Right cardiac atrium (tissue), 5 donors: ENCODE results near the gene CC2D2B. TPM values are rescaled to one million over a fixed set of nuclear protein-coding genes. Genes with fewer than 3 reads are reported as not detected.

ENCODE experiments used
- ATAC-seq, 2 donors: fragments of 200-7000 bp; cut with Tn5 transposase; one replicate each; pipeline versions ENCODE4 v1.8.0 to v1.9.1; 2020; ENCODE audit warnings: moderate library complexity in 2 of 2, mild to moderate bottlenecking in 1 of 2
- DNase-seq, 3 donors: peaks; one replicate each; pipeline ENCODE4 v3.0.0-alpha.2; 2020
- H3K27ac ChIP-seq: one replicate; pipeline ENCODE4 v1.5.1; 2013; ENCODE audit warnings: mild to moderate bottlenecking, low read length, control low read depth, moderate library complexity
- H3K27me3 ChIP-seq: one replicate; pipeline ENCODE4 v1.6.1; 2013; ENCODE audit not compliant: control insufficient read depth, insufficient read depth
- H3K4me1 ChIP-seq: one replicate; pipeline ENCODE4 v1.6.1; 2013; ENCODE audit warnings: low read length; ENCODE audit not compliant: control insufficient read depth, insufficient read depth
- H3K4me3 ChIP-seq: one replicate; pipeline ENCODE4 v1.5.1; 2013; ENCODE audit warnings: low read length, control low read depth
- H3K9me3 ChIP-seq: one replicate; pipeline ENCODE4 v1.6.1; 2013; ENCODE audit warnings: low read length; ENCODE audit not compliant: control insufficient read depth
- WGBS: extraction: QIAGEN DNeasy Blood & Tissue Kit; methylation state at CpG from one replicate; pipeline ENCODE4 v1.1.7; 2013; 5-methylcytosine and 5-hydroxymethylcytosine counted together
- intact Hi-C, 4 donors: fragments of 100-400 bp; cut with DNase I; formaldehyde crosslinking; loops; one replicate each; pipeline versions ENCODE4 v1.11.0 to v1.14.0; 2022 to 2023
- polyA plus RNA-seq: library from polyadenylated mRNA; stranded (reverse); fragments of 200-250 nt; gene quantifications from one replicate; pipeline ENCODE4 v1.2.3, GENCODE V29; 2013
- total RNA-seq, 4 donors: library from RNA; stranded (reverse); fragmentation: NEBNext Ultra II Directional; extraction: Animal tissue kit (Norgen Biotek cat#: 25700); gene quantifications; one replicate each; pipeline ENCODE4 v1.2.1, GENCODE V29; 2021
- donor health status: healthy with polysubstance abuse.
- donor health status: DM: no; HTN: yes; CAD: no.
- donor health status: DM: no; HTN: no; CAD: no.
- donor health status: DM: no; HTN: yes; CAD: no; lungs with severe emphysema.
- donor health status: DM: yes; HTN: yes; CAD: no.

Gene CC2D2B
- total and polyA plus RNA-seq, 5 donors: 0.77 to 3.0 (median 1.7) TPM

GRCh38 chr10:96049340-96049739 lies 141.6 kb downstream of the CC2D2B start:
- intact Hi-C loops: no loop called here
- ATAC-seq: no peak
- no peak overlapping the region for H3K27ac ChIP-seq
- H3K4me3 ChIP-seq: no peak overlapping the region
- no peaks in the 10 kb centered on the region for H3K27me3 ChIP-seq
- WGBS: 89% methylated on average over 2 of the region's 2 CpGs
- DNase-seq: no peak
- no peaks in the 10 kb centered on the region for H3K4me1 ChIP-seq
- no peaks in the 10 kb centered on the region for H3K9me3 ChIP-seq

- 86% methylated on average over 2 of the region's 2 CpGs for WGBS
- Histone ChIP-seq H3K27me3 (no peaks in the 10 kb centered on the region), H3K4me1 (no peaks in the 10 kb centered on the region), H3K4me3 (no peak overlapping the region), H3K27ac (no peak overlapping the region), H3K9me3 (no peaks in the 10 kb centered on the region)
- intact Hi-C loops: no loop called here
- DNase-seq (no peak), ATAC-seq (no peak)
These were observed 146.2 kb downstream of the CC2D2B start for GRCh38 chr10:96053985-96054384.

DNA sequence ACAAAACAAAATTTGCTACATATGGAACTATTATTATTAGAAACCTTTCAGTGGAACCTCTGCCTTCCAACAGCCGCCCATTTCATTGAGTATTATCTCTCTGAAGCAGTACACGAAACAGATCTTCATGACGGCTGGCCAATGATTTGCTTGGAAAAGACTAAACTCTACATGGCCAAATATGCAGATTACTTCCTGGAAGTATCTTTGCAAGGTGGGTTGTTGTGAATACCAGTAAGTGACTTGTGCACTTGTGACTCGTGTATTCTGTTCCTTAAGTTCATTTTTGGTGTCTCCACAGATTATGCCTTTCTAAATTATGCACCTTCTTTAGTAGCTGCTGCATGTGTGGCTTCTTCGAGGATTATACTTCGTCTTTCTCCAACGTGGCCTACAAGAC lies 149.0 kb downstream of the CC2D2B start:
- H3K27me3 ChIP-seq: no peaks in the 10 kb centered on the region
- no peaks in the 10 kb centered on the region for H3K4me1 ChIP-seq
- intact Hi-C loops: no loop called here
- ATAC-seq (no peak), DNase-seq (no peak)
- H3K4me3 ChIP-seq: no peak overlapping the region
- H3K9me3 ChIP-seq: no peaks in the 10 kb centered on the region
- WGBS: 91% methylated on average over 7 of the region's 7 CpGs
- no peak overlapping the region for H3K27ac ChIP-seq

DNA sequence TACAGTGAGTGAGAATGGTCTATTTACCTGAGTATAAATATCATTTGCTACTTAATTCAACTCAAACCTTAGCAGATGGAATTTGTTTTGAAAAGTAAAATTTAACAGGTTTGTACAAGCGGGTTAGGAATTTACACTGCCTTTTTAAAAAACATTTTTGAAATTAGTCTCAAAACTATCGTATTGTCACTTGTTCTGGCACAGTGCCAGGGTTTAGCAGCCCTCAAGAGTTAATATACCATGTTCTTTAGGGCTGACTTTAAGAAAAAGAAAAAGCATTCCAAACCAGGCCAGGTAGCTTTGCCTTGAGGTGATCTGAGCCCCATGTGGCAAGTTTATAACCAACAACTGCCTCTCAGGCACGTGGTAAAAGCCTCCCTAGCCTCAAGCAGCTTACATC lies 153.5 kb downstream of the CC2D2B start:
- intact Hi-C loops: no loop called here
- WGBS: 92% methylated on average over 3 of the region's 3 CpGs
- H3K27me3 ChIP-seq: no peaks in the 10 kb centered on the region
- H3K4me1 ChIP-seq: no peaks in the 10 kb centered on the region
- no peak overlapping the region for H3K27ac ChIP-seq
- DNase-seq (no peak), ATAC-seq (no peak)
- no peak overlapping the region for H3K4me3 ChIP-seq
- H3K9me3 ChIP-seq: no peaks in the 10 kb centered on the region

- no peak overlapping the region for H3K4me3 ChIP-seq
- H3K4me1 ChIP-seq: peaks cover 1% of the 10 kb centered on the region
- intact Hi-C loops: no loop called here
- ATAC-seq: peak in 1 of 2 donors; percentile 61
- H3K27me3 ChIP-seq: no peaks in the 10 kb centered on the region
- 70% methylated on average over 2 of the region's 2 CpGs for WGBS
- H3K9me3 ChIP-seq: no peaks in the 10 kb centered on the region
- no peak for DNase-seq
- H3K27ac ChIP-seq: no peak overlapping the region
These were observed 164.9 kb downstream of the CC2D2B start for GRCh38 chr10:96072674-96073073.

DNA sequence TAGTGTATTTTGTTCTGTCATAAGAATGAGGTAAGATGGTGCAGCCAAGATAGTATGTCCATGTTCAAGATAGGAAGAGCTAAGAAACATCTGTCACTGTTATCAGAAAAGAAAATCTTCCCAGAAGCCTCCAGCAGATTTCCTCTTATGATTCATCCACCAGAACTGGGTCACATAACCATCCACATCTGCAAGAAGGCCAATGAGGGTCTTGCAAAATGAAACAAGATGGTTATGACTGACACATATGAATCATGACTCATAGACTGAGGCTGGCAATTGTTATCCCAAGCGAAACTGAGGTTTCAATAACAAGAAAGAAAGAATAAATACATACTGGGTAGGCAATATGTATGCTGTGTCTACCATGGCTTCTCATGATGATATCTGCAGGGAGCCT lies 165.9 kb downstream of the CC2D2B start:
- WGBS: 91% methylated on average over 1 of the region's 1 CpG
- H3K4me1 ChIP-seq: peaks cover 1% of the 10 kb centered on the region

DNA sequence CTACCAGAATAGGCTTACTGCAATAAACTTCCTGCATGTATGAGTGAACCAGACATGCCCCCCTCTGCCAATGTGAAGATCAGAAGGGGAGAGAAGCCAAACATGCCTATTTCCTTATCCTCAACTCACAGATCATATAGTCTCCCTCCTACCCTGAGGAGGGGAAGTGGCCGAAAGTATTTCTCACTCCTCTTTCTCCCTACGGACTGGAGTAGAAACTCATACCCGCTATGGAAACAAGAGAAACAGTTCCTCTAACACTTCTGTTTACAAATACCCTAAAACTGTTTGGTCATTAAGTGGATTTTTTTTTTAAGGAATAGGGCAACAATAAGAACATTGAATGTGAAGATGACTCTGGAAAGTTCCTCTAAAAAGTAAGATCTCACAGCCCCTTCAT lies 167.0 kb downstream of the CC2D2B start:
- Histone ChIP-seq H3K9me3 (no peaks in the 10 kb centered on the region), H3K27ac (no peak overlapping the region), H3K4me3 (no peak overlapping the region), H3K4me1 (peaks cover 1% of the 10 kb centered on the region), H3K27me3 (no peaks in the 10 kb centered on the region)
- DNase-seq (no peak), ATAC-seq (no peak)
- WGBS: 91% methylated on average over 3 of the region's 3 CpGs
- intact Hi-C loops: no loop called here

More for the DNA sequence above, 165.9 kb downstream of the CC2D2B start:
- H3K27ac ChIP-seq: no peak overlapping the region
- intact Hi-C loops: no loop called here
- no peak overlapping the region for H3K4me3 ChIP-seq
- no peak for ATAC-seq
- no peak for DNase-seq
- no peaks in the 10 kb centered on the region for H3K27me3 ChIP-seq
- no peaks in the 10 kb centered on the region for H3K9me3 ChIP-seq

DNA sequence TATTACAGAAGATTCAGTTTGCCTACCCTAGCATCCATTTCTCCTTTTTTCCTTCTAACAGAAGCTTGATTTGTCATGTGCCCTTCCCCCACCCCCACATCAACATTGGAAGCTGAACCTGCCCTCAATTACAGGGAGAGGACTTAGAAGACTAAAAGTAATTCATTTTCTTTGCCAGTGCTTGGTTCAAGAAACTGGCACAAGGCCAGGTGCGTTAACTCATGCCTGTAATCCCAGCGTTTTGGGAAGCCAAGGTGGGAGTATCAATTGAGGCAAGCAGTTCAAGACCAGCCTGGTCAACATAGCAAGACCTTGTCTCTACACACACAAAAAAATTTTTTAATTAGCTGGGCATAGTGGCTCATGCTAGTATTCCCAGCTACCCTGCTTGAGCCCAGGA lies 168.2 kb downstream of the CC2D2B start:
- WGBS: 53% methylated on average over 2 of the region's 2 CpGs
- Histone ChIP-seq H3K4me3 (no peak overlapping the region), H3K9me3 (no peaks in the 10 kb centered on the region), H3K4me1 (peaks cover 1% of the 10 kb centered on the region), H3K27me3 (no peaks in the 10 kb centered on the region), H3K27ac (no peak overlapping the region)
- ATAC-seq: no peak
- DNase-seq: no peak
- intact Hi-C loops: no loop called here

DNA sequence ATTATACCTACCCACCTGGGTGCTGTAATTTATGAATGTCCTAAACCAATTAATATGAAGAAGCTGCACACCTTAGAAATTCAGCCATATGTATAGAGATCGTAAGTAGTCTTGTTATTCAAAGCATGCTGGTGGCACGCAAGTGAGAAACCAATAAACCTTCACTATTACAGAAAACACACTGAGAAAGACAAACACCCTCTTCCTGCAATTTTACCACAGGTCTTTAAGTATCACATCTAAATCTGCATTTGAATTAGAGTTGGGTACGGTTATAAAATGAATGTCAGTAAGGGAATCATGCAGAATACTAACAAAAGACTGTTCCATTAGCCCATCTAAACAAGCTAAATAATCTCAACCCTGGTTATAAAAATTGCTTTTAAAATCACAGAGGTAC lies 169.4 kb downstream of the CC2D2B start:
- intact Hi-C loops: no loop called here
- WGBS: 85% methylated on average over 3 of the region's 3 CpGs
- Histone ChIP-seq H3K27ac (no peak overlapping the region), H3K4me3 (no peak overlapping the region), H3K9me3 (no peaks in the 10 kb centered on the region), H3K4me1 (no peaks in the 10 kb centered on the region), H3K27me3 (no peaks in the 10 kb centered on the region)
- ATAC-seq (no peak), DNase-seq (no peak)

- no peak for DNase-seq
- Histone ChIP-seq H3K4me1 (no peaks in the 10 kb centered on the region), H3K4me3 (no peak overlapping the region), H3K27ac (no peak overlapping the region), H3K27me3 (no peaks in the 10 kb centered on the region), H3K9me3 (no peaks in the 10 kb centered on the region)
- intact Hi-C loops: no loop called here
- ATAC-seq: no peak
- WGBS: 83% methylated on average over 2 of the region's 2 CpGs
These were observed 174.4 kb downstream of the CC2D2B start for GRCh38 chr10:96082153-96082552.
